Spleen (tissue), 11 donors: ENCODE measurements around the gene IL1RAPL2. TPM values are rescaled to one million over a fixed set of nuclear protein-coding genes. Genes with fewer than 3 reads are reported as not detected.

Source experiments
- DNase-seq: peaks from one replicate; pipeline ENCODE4 v3.0.0-alpha.2; 2020
- H3K27ac ChIP-seq, 8 donors: fragments of 200-600 bp; sonication (generic) in 7 of 8; 1 replicate in 4 of 8; 2 replicates in 4 of 8; pipeline versions ENCODE4 v1.5.0 to v1.8.0; 2016 to 2021; ENCODE audit warnings: inconsistent platforms in 4 of 8, mild to moderate bottlenecking in 4 of 8, moderate library complexity in 1 of 8
- H3K27me3 ChIP-seq, 7 donors: fragments of 200-600 bp; sonication (generic) in 6 of 7; replicated peaks in 1 of 7; 1 replicate in 4 of 7; 2 replicates in 3 of 7; pipeline versions ENCODE4 v1.5.0 to v1.8.0; 2016 to 2021; ENCODE audit warnings: inconsistent platforms in 3 of 7, mild to moderate bottlenecking in 1 of 7
- H3K36me3 ChIP-seq, 6 donors: fragments of 200-600 bp; sonication (generic) in 5 of 6; 1 replicate in 4 of 6; 2 replicates in 2 of 6; pipeline versions ENCODE4 v1.5.0 to v1.8.0; 2016 to 2021; ENCODE audit warnings: inconsistent platforms in 2 of 6
- H3K4me1 ChIP-seq, 6 donors: fragments of 200-600 bp; sonication (generic) in 5 of 6; 1 replicate in 3 of 6; 2 replicates in 3 of 6; pipeline versions ENCODE4 v1.5.0 to v1.8.0; 2016 to 2021; ENCODE audit warnings: inconsistent platforms in 3 of 6
- H3K4me3 ChIP-seq, 8 donors: fragments of 200-600 bp; sonication (generic) in 7 of 8; 1 replicate in 4 of 8; 2 replicates in 4 of 8; pipeline versions ENCODE4 v1.5.0 to v1.8.0; 2016 to 2021; ENCODE audit warnings: inconsistent platforms in 4 of 8, mild to moderate bottlenecking in 4 of 8, moderate library complexity in 2 of 8
- H3K9me3 ChIP-seq, 8 donors: fragments of 200-600 bp; sonication (generic) in 7 of 8; 1 replicate in 4 of 8; 2 replicates in 4 of 8; pipeline versions ENCODE4 v1.5.0 to v1.8.0; 2016 to 2021; ENCODE audit warnings: inconsistent platforms in 4 of 8
- POLR2A ChIP-seq, 3 donors: fragments of 450-650 bp; IDR thresholded peaks; one replicate each; pipeline ENCODE4 v1.5.1; 2017; ENCODE audit warnings: antibody characterized with exemption in 3 of 3, mild to moderate bottlenecking in 1 of 3
- POLR2AphosphoS5 ChIP-seq, 3 donors: sonication (generic); formaldehyde crosslinking; IDR thresholded peaks; one replicate each; pipeline ENCODE4 v1.5.1; 2017; ENCODE audit warnings: antibody characterized with exemption in 3 of 3
- WGBS, 5 donors: extraction: QIAGEN DNeasy Blood & Tissue Kit in 3 of 5; methylation state at CpG; one replicate each; pipeline versions ENCODE4 v1.1.5 to v1.1.7; 2013 to 2018; 5-methylcytosine and 5-hydroxymethylcytosine counted together
- intact Hi-C: fragments of 100-400 bp; cut with DNase I; formaldehyde crosslinking; loops from one replicate; pipeline ENCODE4 v1.15.0; 2023; ENCODE audit warnings: low total_unique reads
- polyA plus RNA-seq, 3 donors: library from polyadenylated mRNA; stranded (reverse); fragments of 200-250 nt; gene quantifications; one replicate each; pipeline ENCODE4 v1.2.1, GENCODE V29; 2013
- total RNA-seq, 7 donors: library from RNA; depleted of rRNA in 3 of 7; stranded (reverse); fragments of >200 nt in 3 of 7; fragmentation: NEBNext Ultra II Directional in 4 of 7; extraction: Animal tissue kit (Norgen Biotek cat#: 25700) in 4 of 7; gene quantifications; one replicate each; pipeline versions ENCODE4 v1.1.0 to v1.2.1, GENCODE V29; 2016 to 2021
- TF ChIP-seq, protein P1 (sequence below), 11 experiments: fragments of 200-600 bp in 7 of 11; fragments of 450-650 bp in 4 of 11; sonication (generic) in 4 of 11; IDR thresholded peaks in 8 of 11; conservative IDR thresholded peaks in 3 of 11; 1 replicate in 7 of 11; 2 replicates in 4 of 11; pipeline versions ENCODE4 v1.4.0 to v1.8.0; 2016 to 2021; ENCODE audit warnings: antibody characterized with exemption in 11 of 11, inconsistent platforms in 4 of 11, mild to moderate bottlenecking in 1 of 11
- donor health status: healthy with polysubstance abuse.
- donor health status: DM: no; HTN: no; CAD: no; lungs with moderate emphysema.
- donor health status: DM: no; HTN: no; CAD: no.
- donor health status: Bipolar disorder and iron deficiency.
- donor health status: healthy.
- donor health status: DM: no; HTN: no; CAD: no.
- donor health status: DM: yes; HTN: yes; CAD: no.

IL1RAPL2 gene
- total and polyA plus RNA-seq, 10 donors = not detected

DNA sequence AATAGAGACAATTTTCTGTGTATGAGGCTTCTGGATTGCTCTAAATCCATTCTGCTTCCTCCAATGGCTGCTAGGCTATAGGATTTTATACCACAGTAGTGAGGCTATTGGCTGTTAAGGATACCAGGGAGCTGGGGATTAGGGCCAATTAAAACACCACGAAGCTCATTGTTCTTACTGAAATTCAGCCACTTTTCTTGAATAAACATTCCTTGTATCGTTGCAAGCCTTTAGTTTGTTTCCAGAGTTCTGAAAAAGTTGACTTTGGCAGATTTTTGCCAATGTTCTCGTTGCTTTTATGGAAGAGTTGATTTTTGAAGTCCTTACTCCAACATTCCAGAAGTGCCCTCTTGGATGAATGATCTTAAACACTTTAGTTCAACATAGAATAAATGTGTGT is 892.8 kb downstream of the IL1RAPL2 start:
- TF ChIP-seq POLR2A (IDR thresholded peaks at IDR 0.05) (no peak), POLR2AphosphoS5 (IDR thresholded peaks at IDR 0.05) (no peak)
- TF ChIP-seq, protein P1, sequence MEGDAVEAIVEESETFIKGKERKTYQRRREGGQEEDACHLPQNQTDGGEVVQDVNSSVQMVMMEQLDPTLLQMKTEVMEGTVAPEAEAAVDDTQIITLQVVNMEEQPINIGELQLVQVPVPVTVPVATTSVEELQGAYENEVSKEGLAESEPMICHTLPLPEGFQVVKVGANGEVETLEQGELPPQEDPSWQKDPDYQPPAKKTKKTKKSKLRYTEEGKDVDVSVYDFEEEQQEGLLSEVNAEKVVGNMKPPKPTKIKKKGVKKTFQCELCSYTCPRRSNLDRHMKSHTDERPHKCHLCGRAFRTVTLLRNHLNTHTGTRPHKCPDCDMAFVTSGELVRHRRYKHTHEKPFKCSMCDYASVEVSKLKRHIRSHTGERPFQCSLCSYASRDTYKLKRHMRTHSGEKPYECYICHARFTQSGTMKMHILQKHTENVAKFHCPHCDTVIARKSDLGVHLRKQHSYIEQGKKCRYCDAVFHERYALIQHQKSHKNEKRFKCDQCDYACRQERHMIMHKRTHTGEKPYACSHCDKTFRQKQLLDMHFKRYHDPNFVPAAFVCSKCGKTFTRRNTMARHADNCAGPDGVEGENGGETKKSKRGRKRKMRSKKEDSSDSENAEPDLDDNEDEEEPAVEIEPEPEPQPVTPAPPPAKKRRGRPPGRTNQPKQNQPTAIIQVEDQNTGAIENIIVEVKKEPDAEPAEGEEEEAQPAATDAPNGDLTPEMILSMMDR (IDR thresholded peaks at IDR 0.05 in 8 of 11, conservative IDR thresholded peaks at IDR 0.05 in 3 of 11) = no peak
- Histone ChIP-seq H3K9me3 (peaks cover 0 to 8% (median 0%) of the 10 kb centered on the region in 8 donors), H3K27me3 (peaks cover 0 to 3% (median 0%) of the 10 kb centered on the region in 7 donors), H3K4me1 (no peaks in the 10 kb centered on the region), H3K36me3 (no peaks in the 10 kb centered on the region), H3K4me3 (no peak overlapping the region), H3K27ac (no peak overlapping the region)
- intact Hi-C loops = no loop called here
- WGBS, 5 donors = 38 to 66% (median 58%) methylated on average over 3 of the region's 3 CpGs
- no peak for DNase-seq

DNA sequence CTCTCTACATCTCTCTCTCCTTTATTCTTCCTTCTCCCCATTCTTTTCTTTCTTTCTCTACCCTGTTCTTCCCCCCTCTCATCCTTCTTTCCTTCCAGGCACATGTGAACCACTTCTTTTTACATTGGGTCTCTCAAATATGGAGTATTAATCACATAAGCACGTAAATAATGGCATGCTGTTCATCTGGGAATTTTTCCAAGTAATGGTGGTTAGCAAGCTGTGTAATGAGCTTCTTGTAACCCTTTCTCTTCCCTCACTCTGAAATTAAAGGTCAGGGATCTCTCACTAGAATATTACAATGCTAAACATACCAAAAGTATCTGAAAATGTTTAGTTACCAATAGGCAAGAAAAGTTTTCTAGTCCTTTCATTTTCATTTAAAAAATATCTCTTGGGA is 894.4 kb downstream of the IL1RAPL2 start:
- TF ChIP-seq POLR2AphosphoS5 (IDR thresholded peaks at IDR 0.05) = no peak
- TF ChIP-seq POLR2A (IDR thresholded peaks at IDR 0.05) = no peak
- TF ChIP-seq, protein P1 (IDR thresholded peaks at IDR 0.05 in 8 of 11, conservative IDR thresholded peaks at IDR 0.05 in 3 of 11) = no peak
- 14 to 47% (median 30%) methylated on average over 1 of the region's 1 CpG for WGBS, 5 donors

DNA sequence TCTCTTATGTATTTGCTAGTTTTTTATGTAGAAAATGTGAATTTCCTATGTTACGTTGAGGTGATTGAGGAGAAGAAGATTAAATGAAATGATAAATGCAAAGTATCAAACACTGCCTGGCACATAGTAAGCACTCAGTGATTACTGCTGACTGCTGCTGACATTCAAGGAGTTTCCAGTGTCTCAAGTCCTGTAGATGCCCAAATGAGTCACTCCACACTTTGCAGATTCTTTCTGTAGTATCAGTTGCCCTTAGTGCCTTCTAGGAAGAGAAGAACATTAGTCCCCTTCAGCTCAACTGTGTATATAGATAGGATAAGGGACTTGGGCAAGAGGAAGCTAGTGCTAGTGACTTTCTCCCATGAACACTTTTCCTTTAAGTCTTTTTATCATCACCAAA is 895.0 kb downstream of the IL1RAPL2 start:
- Histone ChIP-seq H3K4me3 (no peak overlapping the region), H3K4me1 (no peaks in the 10 kb centered on the region), H3K9me3 (no peaks in the 10 kb centered on the region), H3K27me3 (peaks cover 0 to 3% (median 0%) of the 10 kb centered on the region in 7 donors), H3K36me3 (no peaks in the 10 kb centered on the region), H3K27ac (no peak overlapping the region)
- TF ChIP-seq, protein P1 (IDR thresholded peaks at IDR 0.05 in 8 of 11, conservative IDR thresholded peaks at IDR 0.05 in 3 of 11) = no peak
- TF ChIP-seq POLR2AphosphoS5 (IDR thresholded peaks at IDR 0.05) (no peak), POLR2A (IDR thresholded peaks at IDR 0.05) (no peak)
- no peak for DNase-seq
- intact Hi-C loops = no loop called here
- WGBS, 5 donors = 80 to 95% (median 87%) methylated on average over 1 of the region's 1 CpG

More for the DNA sequence above, 894.4 kb downstream of the IL1RAPL2 start:
- Histone ChIP-seq H3K36me3 (no peaks in the 10 kb centered on the region), H3K27me3 (peaks cover 0 to 3% (median 0%) of the 10 kb centered on the region in 7 donors), H3K4me1 (no peaks in the 10 kb centered on the region), H3K4me3 (no peak overlapping the region), H3K9me3 (peaks cover 0 to 5% (median 0%) of the 10 kb centered on the region in 8 donors), H3K27ac (no peak overlapping the region)
- intact Hi-C loops = no loop called here
- no peak for DNase-seq

DNA sequence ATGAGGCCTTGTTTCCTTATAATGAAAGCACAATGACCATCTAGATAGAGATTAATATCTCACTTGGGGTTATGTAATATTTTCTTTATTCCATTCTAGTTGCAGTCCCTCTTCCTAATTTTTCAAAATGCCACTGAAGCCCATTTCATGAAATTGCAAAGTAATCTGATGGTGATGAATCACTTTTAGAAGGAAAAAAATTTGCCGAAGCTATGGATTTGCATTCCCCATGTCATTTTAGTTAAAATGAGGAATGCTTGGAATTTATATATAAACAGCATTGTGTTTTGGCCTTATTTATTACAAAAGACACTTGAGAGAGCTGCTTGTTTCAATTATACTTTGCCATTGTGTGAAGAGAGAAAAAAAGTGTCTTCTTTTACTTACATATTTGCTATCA is 896.2 kb downstream of the IL1RAPL2 start:
- H3K9me3 ChIP-seq = no peaks in the 10 kb centered on the region
- DNase-seq = no peak
- H3K36me3 ChIP-seq = no peaks in the 10 kb centered on the region
- TF ChIP-seq POLR2A (IDR thresholded peaks at IDR 0.05) (no peak), POLR2AphosphoS5 (IDR thresholded peaks at IDR 0.05) (no peak)
- TF ChIP-seq, protein P1 (IDR thresholded peaks at IDR 0.05 in 8 of 11, conservative IDR thresholded peaks at IDR 0.05 in 3 of 11) = no peak
- no peak overlapping the region for H3K4me3 ChIP-seq
- no peaks in the 10 kb centered on the region for H3K4me1 ChIP-seq
- intact Hi-C loops = no loop called here
- peaks cover 0 to 3% (median 0%) of the 10 kb centered on the region in 7 donors for H3K27me3 ChIP-seq
- 80 to 89% (median 86%) methylated on average over 1 of the region's 1 CpG for WGBS, 5 donors
- H3K27ac ChIP-seq = no peak overlapping the region
